Measurements from ENCODE around the gene DPY19L3.
A peak's percentile ranks its signal among the peaks of the same experiment; 100 is the strongest.

DPY19L3 gene

GRCh38 chr19:32450217-32450616, 44.6 kb downstream of the DPY19L3 start:
- Mint-ChIP-seq H3K4me3 (no peak overlapping the region), H3K27ac (no peak overlapping the region), H3K36me3 (peaks cover 28% of the 10 kb centered on the region), H3K9me3 (no peaks in the 10 kb centered on the region), H3K4me1 (peaks cover 13% of the 10 kb centered on the region), H3K27me3 (no peaks in the 10 kb centered on the region)
- no peak for ATAC-seq

- ATAC-seq: no peak
- H3K9me3 Mint-ChIP-seq: no peaks in the 10 kb centered on the region
- no peak overlapping the region for H3K27ac Mint-ChIP-seq
- peaks cover 21% of the 10 kb centered on the region for H3K4me1 Mint-ChIP-seq
- H3K4me3 Mint-ChIP-seq: no peak overlapping the region
- no peaks in the 10 kb centered on the region for H3K27me3 Mint-ChIP-seq
- peaks cover 23% of the 10 kb centered on the region for H3K36me3 Mint-ChIP-seq
These were observed 48.2 kb downstream of the DPY19L3 start for GRCh38 chr19:32453736-32454135.

- ATAC-seq: no peak
- H3K36me3 Mint-ChIP-seq: peaks cover 25% of the 10 kb centered on the region
- H3K4me1 Mint-ChIP-seq: peaks cover 12% of the 10 kb centered on the region
- no peak overlapping the region for H3K4me3 Mint-ChIP-seq
- no peaks in the 10 kb centered on the region for H3K27me3 Mint-ChIP-seq
- H3K27ac Mint-ChIP-seq: no peak overlapping the region
- no peaks in the 10 kb centered on the region for H3K9me3 Mint-ChIP-seq
These were observed 50.8 kb downstream of the DPY19L3 start for GRCh38 chr19:32456406-32456805.

- Mint-ChIP-seq H3K27me3 (no peaks in the 10 kb centered on the region), H3K4me3 (no peak overlapping the region), H3K4me1 (peaks cover 12% of the 10 kb centered on the region), H3K27ac (no peak overlapping the region), H3K36me3 (peaks cover 25% of the 10 kb centered on the region), H3K9me3 (no peaks in the 10 kb centered on the region)
- ATAC-seq: no peak
These were observed 52.1 kb downstream of the DPY19L3 start for GRCh38 chr19:32457571-32458158.

GRCh38 chr19:32458500-32459123, 53.0 kb downstream of the DPY19L3 start:
- H3K27ac Mint-ChIP-seq: peak overlapping the region; percentile 37

GRCh38 chr19:32459204-32459865, 53.8 kb downstream of the DPY19L3 start:
- no peak for ATAC-seq
- no peak overlapping the region for H3K4me3 Mint-ChIP-seq
- peak overlapping the region; percentile 37 for H3K27ac Mint-ChIP-seq
- peaks cover 12% of the 10 kb centered on the region for H3K4me1 Mint-ChIP-seq
- peaks cover 29% of the 10 kb centered on the region for H3K36me3 Mint-ChIP-seq
- no peaks in the 10 kb centered on the region for H3K27me3 Mint-ChIP-seq
- H3K9me3 Mint-ChIP-seq: no peaks in the 10 kb centered on the region

More at GRCh38 chr19:32458500-32459123, 53.0 kb downstream of the DPY19L3 start:
- no peak for ATAC-seq
- H3K36me3 Mint-ChIP-seq: peaks cover 30% of the 10 kb centered on the region
- no peaks in the 10 kb centered on the region for H3K9me3 Mint-ChIP-seq
- H3K4me1 Mint-ChIP-seq: peaks cover 12% of the 10 kb centered on the region
- no peak overlapping the region for H3K4me3 Mint-ChIP-seq
- H3K27me3 Mint-ChIP-seq: no peaks in the 10 kb centered on the region

GRCh38 chr19:32460476-32460875, 54.9 kb downstream of the DPY19L3 start:
- H3K36me3 Mint-ChIP-seq: peaks cover 26% of the 10 kb centered on the region
- H3K27ac Mint-ChIP-seq: no peak overlapping the region
- no peaks in the 10 kb centered on the region for H3K9me3 Mint-ChIP-seq
- H3K4me3 Mint-ChIP-seq: no peak overlapping the region
- H3K27me3 Mint-ChIP-seq: no peaks in the 10 kb centered on the region
- ATAC-seq: no peak
- H3K4me1 Mint-ChIP-seq: peaks cover 12% of the 10 kb centered on the region

- Mint-ChIP-seq H3K4me1 (no peaks in the 10 kb centered on the region), H3K9me3 (no peaks in the 10 kb centered on the region), H3K27me3 (no peaks in the 10 kb centered on the region), H3K4me3 (no peak overlapping the region), H3K36me3 (peaks cover 16% of the 10 kb centered on the region), H3K27ac (no peak overlapping the region)
- ATAC-seq: no peak
These were observed 58.7 kb downstream of the DPY19L3 start for GRCh38 chr19:32464279-32464678.

GRCh38 chr19:32465176-32465575, 59.6 kb downstream of the DPY19L3 start:
- Mint-ChIP-seq H3K27ac (no peak overlapping the region), H3K4me3 (no peak overlapping the region), H3K27me3 (no peaks in the 10 kb centered on the region), H3K36me3 (peaks cover 13% of the 10 kb centered on the region), H3K9me3 (no peaks in the 10 kb centered on the region), H3K4me1 (no peaks in the 10 kb centered on the region)
- ATAC-seq: no peak

GRCh38 chr19:32469795-32470194, 64.2 kb downstream of the DPY19L3 start:
- no peaks in the 10 kb centered on the region for H3K27me3 Mint-ChIP-seq
- H3K36me3 Mint-ChIP-seq: peaks cover 13% of the 10 kb centered on the region
- no peaks in the 10 kb centered on the region for H3K9me3 Mint-ChIP-seq
- no peak overlapping the region for H3K4me3 Mint-ChIP-seq
- no peak overlapping the region for H3K27ac Mint-ChIP-seq
- H3K4me1 Mint-ChIP-seq: no peaks in the 10 kb centered on the region
- no peak for ATAC-seq

GRCh38 chr19:32471095-32471494, 65.5 kb downstream of the DPY19L3 start:
- Mint-ChIP-seq H3K9me3 (no peaks in the 10 kb centered on the region), H3K27ac (no peak overlapping the region), H3K27me3 (no peaks in the 10 kb centered on the region), H3K4me1 (no peaks in the 10 kb centered on the region), H3K36me3 (peaks cover 13% of the 10 kb centered on the region), H3K4me3 (no peak overlapping the region)
- no peak for ATAC-seq

GRCh38 chr19:32471811-32472210, 66.2 kb downstream of the DPY19L3 start:
- Mint-ChIP-seq H3K4me3 (no peak overlapping the region), H3K27ac (no peak overlapping the region), H3K4me1 (no peaks in the 10 kb centered on the region), H3K36me3 (peaks cover 13% of the 10 kb centered on the region), H3K9me3 (no peaks in the 10 kb centered on the region), H3K27me3 (no peaks in the 10 kb centered on the region)
- ATAC-seq: no peak

- ATAC-seq: no peak
- H3K27me3 Mint-ChIP-seq: no peaks in the 10 kb centered on the region
- H3K27ac Mint-ChIP-seq: no peak overlapping the region
- H3K9me3 Mint-ChIP-seq: no peaks in the 10 kb centered on the region
- H3K4me3 Mint-ChIP-seq: no peak overlapping the region
- no peaks in the 10 kb centered on the region for H3K4me1 Mint-ChIP-seq
- H3K36me3 Mint-ChIP-seq: peaks cover 31% of the 10 kb centered on the region
These were observed 69.8 kb downstream of the DPY19L3 start for GRCh38 chr19:32475141-32476031.

- Mint-ChIP-seq H3K27ac (no peak overlapping the region), H3K4me3 (no peak overlapping the region), H3K27me3 (no peaks in the 10 kb centered on the region), H3K9me3 (no peaks in the 10 kb centered on the region), H3K4me1 (no peaks in the 10 kb centered on the region), H3K36me3 (peaks cover 31% of the 10 kb centered on the region)
- ATAC-seq: no peak
These were observed 70.4 kb downstream of the DPY19L3 start for GRCh38 chr19:32476032-32476350.

- H3K27ac Mint-ChIP-seq: no peak overlapping the region
- H3K36me3 Mint-ChIP-seq: peaks cover 64% of the 10 kb centered on the region
- H3K27me3 Mint-ChIP-seq: no peaks in the 10 kb centered on the region
- no peak overlapping the region for H3K4me3 Mint-ChIP-seq
- H3K9me3 Mint-ChIP-seq: no peaks in the 10 kb centered on the region
- no peaks in the 10 kb centered on the region for H3K4me1 Mint-ChIP-seq
- ATAC-seq: no peak
These were observed 74.8 kb downstream of the DPY19L3 start for GRCh38 chr19:32480321-32480720.

Measured in stimulated activated memory B cell treated with anti-CD40 and anti-IgM and Interleukin-4, amounts not matched to agents 10 μg/mL and 1 μg/mL and 100 μg/mL, for 72 hours (primary cell).